Central memory CD4-positive, alpha-beta T cell (primary cell): ENCODE measurements around the gene HK3.

Experiments
- DNase-seq: peaks from one replicate; pipeline ENCODE4 v3.0.0; 2022
- total RNA-seq, 3 experiments: gene quantifications; one replicate each; lab custom pipeline; 2026; lab: John Stamatoyannopoulos, UW

Gene HK3, protein sequence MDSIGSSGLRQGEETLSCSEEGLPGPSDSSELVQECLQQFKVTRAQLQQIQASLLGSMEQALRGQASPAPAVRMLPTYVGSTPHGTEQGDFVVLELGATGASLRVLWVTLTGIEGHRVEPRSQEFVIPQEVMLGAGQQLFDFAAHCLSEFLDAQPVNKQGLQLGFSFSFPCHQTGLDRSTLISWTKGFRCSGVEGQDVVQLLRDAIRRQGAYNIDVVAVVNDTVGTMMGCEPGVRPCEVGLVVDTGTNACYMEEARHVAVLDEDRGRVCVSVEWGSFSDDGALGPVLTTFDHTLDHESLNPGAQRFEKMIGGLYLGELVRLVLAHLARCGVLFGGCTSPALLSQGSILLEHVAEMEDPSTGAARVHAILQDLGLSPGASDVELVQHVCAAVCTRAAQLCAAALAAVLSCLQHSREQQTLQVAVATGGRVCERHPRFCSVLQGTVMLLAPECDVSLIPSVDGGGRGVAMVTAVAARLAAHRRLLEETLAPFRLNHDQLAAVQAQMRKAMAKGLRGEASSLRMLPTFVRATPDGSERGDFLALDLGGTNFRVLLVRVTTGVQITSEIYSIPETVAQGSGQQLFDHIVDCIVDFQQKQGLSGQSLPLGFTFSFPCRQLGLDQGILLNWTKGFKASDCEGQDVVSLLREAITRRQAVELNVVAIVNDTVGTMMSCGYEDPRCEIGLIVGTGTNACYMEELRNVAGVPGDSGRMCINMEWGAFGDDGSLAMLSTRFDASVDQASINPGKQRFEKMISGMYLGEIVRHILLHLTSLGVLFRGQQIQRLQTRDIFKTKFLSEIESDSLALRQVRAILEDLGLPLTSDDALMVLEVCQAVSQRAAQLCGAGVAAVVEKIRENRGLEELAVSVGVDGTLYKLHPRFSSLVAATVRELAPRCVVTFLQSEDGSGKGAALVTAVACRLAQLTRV
- 0 to 0.19 (median 0.18) reads per million in 3 experiments for total RNA-seq

DNA sequence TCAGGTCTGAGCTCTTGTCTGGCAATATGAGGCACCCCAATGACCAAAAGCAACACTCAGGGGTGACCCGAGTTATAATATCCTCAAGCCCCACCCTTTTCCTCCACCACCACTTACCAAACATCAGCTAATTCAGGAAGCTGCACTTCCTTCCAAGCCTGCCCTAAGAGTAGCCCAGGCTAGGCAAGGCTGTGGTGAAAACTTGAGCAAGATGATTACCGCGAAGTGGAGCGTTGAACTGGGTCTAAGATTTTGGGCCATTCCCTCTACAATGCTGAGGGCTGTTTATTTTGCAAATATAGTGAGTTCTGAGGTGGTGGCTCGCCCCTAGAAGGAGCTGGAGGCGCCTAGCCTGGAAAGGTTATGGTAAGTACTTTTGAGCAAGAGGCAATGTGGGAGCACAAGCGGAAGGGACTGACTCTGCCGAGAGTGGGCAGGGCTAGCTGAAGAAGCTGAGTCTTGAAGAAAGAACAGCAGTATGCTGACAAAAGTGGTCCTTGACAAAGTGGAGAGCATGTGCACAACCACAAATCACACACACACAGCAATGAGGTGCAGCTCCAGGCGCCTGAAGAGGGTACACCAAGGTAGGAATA, at the start of gene HK3:
Gene HK3 (minus strand): TSS at position 51 of the 596 bp plus-strand sequence. CDS start 3,187 bp downstream, outside the sequence.
- no peak for DNase-seq

DNA sequence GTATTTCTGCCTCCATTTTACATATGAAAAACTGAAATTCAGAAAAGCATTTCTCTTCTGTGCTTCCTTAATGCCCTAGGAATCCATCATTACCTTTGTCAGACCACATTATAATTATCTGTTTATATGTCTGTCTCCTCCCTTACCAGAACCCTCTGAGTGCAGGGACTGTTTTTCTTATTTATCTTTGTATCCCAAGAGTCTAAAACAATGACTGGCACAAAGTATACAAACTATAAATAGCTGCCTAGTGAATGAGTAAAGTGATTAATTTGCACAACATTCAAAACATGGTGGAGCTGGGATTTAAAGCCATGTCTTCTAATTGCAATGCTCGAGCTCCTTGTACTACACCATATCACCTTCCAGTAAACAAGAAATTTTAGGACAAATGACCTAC, 49.3 kb upstream of the HK3 start:
- DNase-seq, result no peak

DNA sequence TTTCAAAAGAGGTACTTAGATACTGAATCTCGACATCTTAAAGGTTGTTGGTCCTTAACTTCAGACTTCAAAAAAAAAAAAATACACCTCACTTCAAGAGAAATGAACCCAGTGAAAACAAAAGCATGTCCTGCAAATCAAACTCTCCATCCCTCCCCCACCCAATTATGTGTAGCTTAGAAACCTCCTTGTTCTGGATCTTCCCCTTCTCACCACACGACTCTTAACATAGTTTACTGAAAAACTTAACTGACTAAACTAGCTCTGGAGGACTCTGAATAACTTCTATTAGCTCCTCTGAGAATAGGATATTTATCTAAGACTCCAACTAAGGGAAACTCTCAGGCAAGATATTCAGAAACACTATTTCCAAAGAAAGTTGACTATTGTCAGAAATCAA, 48.7 kb upstream of the HK3 start:
- DNase-seq, result no peak

DNA sequence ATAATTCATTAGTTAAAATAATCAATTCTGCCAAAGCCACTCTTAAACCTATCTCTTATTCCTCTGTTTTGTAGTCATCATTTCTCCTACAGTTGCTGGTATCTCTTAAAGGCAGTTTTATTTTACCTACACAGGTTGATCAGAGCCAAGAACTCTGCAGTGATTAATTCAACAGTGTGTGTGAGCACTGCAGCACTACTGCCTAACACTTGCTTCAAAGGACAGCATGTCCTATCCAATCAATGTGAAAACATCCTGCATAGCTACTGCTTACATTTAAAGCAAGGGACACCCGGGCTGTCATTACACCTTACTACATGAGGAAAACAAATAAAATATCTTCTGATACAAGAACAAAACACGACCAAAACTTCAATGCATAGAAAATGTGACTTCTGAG, 45.1 kb upstream of the HK3 start:
- no peak for DNase-seq

DNA sequence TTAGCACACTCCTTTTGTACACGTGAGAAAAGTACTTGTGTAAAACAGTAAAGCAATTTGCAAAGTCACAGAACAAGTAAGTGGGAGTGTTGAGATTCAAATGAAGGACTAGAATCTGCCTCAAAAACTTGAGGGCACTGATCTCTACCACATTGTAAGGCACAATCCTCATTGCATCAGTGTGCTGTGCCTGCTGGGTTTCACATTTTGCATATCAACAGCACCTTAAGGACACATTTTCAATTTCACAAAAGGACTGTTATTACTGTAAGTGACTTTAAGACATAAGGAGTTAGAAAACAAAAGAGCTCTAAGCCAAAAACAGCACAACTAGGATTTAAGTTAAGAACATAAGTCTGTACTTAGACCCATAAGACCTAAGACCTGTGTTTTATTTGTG, 44.7 kb upstream of the HK3 start:
- no peak for DNase-seq

DNA sequence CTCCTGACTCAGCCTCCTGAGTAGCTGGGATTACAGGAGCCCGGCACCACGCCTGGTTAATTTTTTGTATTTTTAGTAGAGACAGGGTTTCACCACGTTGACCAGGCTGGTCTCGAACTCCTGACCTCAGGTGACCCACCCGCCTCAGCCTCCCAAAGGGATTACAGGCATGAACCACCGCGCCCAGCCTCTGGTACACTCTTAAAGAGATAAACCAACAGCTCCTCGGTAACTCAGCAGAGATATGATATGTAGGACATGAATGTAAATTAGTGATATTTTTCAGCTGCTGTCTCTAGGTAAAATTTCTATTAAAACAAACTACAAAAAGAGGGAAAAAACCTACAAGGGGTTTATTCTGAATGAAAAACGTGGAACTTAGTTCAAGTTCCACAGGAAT, 42.8 kb upstream of the HK3 start:
- DNase-seq, result no peak

DNA sequence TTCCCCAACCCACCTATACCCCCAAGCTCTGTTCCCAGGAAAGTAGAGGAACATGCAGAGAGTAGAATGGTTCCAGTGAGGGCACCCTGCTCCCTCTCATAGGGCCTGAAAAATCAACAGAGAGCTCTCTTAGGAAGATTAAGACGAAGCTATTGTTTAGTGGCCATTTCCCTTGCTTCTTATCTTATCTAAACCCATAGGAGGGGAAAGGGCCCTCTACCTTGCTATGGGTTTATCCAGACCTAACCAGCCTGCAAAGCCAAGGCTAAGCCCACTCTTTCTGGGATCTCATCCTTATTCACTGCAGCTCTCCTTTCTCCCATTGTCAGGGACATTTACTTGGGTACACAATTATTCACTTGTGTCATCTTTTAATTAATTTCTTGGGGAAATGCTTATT, 39.3 kb upstream of the HK3 start:
- no peak for DNase-seq

DNA sequence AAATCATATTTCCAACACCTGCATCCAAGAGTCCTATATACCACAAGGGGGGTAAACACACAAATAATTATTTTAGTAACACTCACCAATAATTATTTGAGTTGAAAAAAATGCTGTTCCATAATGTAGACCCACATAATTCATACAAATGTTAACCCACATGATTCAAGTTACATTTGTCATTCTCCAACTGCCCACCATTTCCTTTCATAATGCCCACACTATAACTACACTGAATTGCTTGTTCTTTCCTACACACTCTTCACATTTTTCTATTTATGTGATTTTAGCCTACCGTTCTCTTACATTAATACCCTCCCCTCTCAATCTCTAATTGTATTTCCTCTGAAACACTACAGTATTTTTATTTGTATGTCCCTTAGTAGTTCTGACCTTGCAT, 35.9 kb upstream of the HK3 start:
- no peak for DNase-seq

DNA sequence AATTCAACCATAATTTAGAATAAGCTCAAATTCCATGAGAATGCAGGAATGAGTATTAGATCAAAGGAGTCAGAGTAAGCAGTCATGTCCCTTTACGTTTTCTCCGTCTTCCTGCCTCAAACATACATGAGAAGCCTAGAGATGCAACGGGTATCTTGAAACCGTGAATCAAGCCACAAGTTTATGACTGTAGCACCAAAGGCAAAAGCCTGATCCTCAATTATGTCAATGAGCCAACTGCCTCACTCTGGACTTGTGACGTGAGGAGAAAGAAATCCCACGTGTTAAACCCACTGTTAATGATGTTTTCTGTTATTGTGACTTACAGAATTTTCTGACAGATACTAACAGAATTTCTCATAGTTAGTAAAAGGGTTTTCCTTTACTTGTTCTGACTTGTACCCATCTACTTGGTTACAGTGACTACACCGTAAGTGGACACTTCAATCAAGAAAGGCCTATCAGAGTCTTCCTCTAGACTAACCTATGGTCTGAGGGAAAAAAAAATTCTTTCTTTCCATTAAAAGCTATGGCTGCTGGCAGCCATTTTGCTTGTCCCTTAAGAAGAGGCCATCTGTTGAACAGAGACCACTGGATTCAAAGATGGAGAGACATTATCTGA, 35.3 kb upstream of the HK3 start:
- no peak for DNase-seq

DNA sequence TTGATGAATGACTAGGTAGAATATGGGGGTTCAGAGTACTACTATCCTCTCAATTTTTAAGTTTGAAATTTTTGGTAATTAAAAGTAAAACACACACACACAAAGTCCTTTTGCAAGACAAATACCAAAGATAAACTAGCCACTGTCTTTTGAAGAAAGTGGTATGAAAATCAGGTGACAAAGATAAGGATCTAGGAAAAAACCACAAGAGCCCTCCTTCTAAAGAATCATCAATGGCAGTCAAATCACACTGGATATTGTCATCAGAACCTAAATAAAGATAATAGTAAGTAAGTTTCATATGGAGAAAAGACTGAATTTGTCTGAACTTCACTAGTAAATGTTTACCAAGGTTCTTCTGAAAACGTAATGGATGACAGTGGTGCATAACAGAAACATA, 30.5 kb upstream of the HK3 start:
- no peak for DNase-seq

DNA sequence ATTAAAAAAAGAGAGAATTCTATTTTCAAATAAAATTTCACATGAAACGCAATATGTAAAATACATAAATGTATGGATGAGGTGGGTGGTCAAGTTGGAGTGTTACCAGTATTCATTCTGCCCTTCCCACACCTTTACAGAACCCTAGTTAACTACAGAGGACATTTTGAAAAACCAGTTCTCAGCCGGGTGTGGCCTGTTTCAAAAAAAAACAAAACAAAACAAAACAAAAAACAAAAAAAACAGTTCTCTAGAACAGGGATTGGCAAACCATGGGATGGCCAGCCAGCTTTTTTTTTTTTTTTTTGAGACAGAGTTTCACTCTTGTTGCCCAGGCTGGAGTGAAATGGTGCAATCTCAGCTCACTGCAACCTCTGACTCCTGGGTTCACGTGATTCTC, 28.4 kb upstream of the HK3 start:
- DNase-seq, result no peak

DNA sequence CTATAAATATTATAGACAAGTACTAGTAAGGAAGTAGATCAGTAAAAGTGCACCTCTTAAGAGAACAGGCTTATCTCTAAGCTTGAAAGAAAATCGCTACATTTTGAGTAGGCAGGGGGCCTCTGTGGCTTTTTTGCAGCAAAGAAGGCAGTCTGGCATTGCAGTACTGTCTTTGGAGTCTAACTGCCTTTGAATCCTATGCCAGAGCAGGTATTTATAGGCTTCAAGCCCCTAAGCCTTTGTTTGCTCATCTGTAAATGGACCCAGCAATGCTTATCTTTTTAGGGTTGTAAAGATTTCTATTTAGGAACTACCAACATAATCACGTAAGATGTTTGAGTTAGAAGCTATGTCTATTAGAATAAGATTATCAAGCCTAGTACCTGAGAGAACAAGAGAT, 23.7 kb upstream of the HK3 start:
- no peak for DNase-seq

DNA sequence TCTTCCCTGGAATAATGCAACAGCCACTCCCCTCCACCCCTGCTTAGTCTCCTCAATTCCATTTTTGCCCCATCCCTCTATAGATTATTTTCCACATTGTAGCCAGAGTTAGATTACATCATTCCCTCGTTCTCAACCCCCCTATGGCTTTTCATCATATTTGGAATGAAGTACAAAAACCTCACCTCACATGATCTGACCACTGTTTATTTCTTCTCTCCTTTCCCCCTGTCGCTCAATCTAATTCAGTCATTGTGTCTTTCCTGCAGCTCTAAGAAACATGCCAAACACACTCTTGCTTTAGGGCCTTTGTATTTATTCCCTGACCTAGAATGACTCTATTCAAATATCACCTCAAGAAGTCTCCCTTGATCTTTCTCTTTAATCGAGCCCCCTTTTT, 22.6 kb upstream of the HK3 start:
- no peak for DNase-seq

DNA sequence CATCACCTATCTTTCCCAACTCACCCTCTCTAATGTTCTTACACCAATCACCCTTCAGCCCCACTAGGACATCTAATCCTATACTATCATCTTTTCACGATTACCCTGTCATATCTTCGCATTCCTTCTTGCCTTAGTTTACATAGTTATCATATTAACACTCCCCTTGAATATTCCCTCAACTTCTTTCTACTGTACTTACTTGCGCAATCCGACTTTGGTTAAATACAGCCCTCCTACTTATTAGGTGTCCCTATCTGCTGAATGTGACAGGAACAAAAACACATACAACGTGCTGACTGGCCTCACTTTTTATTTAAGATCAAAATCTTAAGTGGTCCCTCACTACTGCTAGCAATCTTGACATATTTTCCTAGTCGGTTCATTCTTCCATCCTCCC, 19.5 kb upstream of the HK3 start:
- no peak for DNase-seq

DNA sequence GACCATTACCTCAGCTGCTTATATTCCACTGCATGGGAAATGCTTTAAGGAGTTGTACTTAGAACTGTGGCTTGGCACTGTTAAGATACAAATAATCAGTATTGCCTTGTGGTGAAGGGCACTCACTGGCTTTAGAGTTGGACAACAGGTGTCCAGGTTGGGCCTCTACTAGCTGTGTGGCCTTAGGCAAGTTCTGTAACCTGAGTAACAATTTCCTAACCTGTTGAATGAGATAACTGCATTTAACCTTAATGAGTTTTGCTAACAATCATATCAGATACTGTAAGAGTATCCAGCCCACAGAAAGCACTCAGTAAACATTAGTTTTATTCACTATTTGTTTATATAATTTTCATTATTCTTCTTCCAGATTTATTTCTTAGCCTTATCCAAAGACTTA, 17.2 kb upstream of the HK3 start:
- DNase-seq, result no peak

DNA sequence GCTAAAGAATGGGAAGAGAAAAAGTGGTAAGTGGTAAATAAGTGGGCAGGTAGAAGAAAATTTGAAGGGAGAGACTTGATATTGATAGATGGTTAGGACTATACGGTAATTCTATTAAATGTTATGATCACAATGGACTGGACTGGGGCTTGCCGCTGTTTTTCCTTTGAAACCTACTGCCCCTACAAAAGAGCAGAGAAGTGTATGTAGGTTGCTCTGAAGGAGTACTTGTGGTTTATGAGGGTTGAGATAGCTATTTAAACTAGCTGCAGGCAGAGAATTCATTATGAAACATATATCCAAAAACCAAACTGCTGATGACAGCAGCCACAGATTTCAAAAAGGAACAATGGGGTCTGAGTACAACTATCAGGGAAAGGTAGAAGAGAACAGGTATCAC, 16.8 kb upstream of the HK3 start:
- DNase-seq, result no peak

DNA sequence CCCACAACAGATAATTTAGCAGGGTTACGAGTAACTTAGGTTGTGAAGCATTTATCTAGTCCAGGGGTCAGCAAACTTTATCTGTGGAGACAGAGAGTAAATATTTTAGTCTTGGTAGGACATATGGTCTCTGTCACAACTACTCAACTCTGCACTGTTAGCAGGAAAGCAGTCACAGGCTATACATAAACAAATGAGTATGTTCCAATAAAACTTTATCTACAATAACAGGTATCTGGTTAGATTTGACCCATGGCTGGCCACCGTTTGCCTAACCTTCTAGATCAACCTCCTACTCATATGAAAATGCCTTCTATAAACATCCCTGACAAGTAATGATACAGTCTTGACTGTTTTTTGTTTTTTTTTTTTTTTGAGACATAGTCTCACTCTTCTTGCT, 13.0 kb upstream of the HK3 start:
- DNase-seq, result no peak

DNA sequence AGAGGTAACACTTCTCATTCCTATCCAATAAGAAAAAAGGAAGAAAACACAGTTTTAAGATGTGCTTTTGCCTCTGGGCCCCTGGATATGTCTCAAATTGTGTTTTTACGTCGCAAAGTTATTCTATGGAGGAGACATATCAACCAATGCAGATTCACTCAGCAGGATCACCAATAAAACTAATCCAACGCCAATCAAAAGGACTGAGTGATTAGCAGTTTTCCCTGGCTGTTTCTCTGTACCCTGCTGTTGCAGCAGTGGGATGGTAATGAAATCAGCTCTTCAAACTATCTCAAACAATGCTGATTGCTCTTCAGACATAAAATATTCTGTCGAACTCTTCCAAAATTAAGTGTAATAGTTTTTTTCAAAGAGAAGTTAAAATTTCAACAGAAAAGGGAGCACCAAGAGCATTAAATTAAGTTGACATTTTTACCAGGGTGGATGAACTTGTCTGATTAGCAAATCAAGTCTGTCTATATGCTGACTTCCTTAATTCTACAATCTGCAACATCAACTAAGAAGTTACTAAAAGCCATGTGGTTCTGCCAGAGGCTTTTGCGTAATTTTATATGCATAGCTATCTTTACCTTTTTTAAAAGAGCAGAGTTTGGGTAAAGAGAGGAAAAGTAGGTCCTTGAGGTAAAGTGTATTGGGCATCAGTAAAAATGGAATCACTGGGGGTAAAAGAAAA, 9.7 kb upstream of the HK3 start:
- DNase-seq, result no peak

DNA sequence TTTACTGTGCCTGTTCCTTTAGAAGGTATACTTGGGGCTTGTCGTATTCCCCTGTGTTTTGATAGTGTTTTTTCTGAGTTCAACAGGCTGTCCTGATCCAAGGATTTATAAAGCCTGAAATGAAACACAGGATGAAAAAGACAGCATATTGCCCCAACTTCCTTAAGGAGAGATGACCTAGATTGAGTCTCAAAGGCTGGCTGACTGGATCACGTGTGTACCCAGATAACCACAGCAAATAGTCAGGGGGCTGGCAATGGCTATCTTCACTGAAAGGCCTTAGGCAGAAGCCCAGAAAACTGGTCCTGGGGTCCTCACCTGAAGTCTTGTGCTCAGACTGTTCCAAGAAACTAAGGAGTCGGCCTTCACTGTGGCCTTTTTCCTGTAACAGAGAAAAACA, 7.7 kb upstream of the HK3 start:
- no peak for DNase-seq

DNA sequence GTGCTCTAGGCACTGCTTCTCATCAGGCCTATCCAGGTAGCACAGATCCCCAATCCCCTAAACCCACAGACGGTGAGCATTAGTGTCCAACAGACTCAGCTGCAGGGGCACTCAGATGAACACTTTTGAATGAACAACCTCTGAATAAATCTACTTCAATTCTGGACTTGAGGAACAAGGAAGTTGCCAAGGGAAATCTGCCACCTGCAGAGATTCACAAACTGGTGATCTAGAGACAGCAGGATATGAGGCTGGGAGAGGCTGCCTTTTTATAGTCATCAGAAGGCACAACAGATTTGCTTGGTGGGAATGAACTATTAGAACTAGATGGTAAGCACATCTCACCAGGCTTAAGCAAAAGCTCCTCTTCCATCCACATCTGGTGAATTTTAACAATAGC, 7.0 kb upstream of the HK3 start:
- DNase-seq, result no peak

DNA sequence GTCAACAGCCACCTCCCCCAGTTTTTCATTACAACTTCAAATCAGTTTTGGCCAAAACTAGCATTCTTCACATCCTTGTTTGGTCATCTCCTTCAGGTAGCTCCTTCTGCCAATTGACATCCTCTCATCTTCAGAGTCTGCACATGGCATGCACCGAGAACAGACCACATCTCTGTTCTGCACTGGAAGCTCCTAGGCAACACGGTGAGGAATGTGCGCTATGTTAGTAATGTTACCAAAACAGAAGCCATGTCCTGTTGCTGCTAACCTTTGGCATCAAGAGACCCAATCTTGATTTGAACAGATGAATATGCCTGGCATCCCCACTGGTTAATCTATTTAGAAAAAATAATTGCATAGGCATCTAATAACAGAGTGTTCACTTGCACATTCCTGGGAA, 5.1 kb upstream of the HK3 start:
- no peak for DNase-seq

DNA sequence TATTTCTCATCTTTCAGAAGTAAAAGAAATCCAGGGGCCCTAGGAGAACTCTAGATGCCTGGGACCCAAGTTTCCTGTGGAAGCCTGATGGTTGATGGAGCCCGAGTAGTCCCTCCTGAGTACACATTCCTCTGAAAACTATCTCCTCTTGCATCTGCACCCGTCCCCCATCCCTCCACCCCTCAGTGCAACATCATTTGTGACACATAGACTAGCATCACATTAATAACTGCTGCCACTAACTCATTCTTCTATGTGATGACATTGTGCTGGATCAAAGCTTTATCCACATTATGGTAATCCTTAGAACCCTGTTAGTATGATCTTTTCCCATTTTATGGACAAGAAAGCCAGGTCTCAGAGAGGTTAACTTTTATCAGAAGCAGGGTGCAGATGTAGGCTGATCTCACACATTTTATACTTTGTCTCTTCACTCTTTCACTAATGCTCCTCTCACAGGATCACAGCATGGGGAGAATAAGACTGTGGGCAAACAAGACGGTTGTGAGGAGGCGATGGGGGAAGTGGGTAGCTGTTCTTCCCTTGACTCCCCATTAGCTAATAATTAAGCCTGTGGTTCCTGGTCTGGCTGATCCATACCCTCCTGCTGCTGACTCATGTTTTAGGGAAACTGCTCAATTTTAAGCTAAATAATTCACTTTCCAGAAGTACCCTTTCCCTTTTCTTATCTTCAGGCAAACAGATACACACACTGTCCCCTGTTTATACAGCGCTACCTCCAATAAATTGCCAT, 3.9 kb upstream of the HK3 start:
- no peak for DNase-seq
